ENCODE results near the gene FCRL3.

The FCRL3 gene

DNA sequence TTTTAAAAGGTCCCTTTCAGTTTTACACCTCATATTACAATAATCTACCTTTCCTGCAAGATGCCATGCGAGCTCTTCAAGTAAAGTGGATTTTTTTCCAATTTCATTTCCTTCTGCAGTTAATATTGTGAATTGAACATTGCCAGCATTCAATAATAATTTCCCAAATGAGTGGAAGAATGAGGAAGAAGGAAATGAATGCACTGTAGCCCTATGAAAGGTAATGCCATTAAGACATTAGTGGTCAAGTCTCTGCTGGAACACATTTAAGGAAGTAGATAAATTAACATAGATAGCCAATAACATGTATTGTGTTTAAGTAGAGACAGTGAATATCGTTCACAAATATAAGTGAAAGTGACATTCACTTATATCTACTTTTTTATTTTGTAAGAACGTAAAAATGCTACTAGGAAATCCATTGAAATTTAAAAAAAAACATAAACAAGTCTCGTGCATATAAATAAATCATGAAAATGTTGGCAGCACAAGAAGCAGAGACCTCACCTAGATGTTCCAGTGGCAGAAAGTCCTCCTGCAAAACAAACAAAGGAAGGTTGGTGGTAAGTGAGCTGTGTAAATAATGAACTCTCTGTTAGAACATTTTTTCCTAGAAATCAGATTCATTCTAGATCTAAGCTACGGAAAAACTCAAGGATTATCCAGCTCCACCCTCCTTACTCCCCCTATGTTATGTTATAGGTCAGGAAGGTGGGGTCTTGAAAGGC is 17.7 kb downstream of the FCRL3 start:
- DNase-seq = no peak

DNA sequence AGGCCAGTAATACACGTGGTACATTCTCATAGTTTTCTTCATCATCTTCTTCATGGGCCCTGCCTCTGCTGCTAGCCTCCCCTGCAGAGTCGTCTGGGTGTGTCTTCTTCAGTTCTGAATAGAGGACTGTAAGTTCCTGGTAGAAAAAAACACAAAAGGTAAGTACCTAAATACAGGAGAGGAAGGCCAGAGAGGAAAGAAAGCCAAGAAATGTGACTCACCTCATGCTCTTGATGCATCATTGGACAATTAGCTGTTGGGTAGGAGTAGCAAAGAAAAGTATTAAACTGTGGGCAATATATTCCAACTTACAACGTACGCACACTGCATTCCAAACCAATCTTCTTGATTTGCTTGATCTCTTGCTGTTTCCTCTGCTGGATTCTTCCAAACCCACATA is 21.8 kb downstream of the FCRL3 start:
- no peak for DNase-seq

DNA sequence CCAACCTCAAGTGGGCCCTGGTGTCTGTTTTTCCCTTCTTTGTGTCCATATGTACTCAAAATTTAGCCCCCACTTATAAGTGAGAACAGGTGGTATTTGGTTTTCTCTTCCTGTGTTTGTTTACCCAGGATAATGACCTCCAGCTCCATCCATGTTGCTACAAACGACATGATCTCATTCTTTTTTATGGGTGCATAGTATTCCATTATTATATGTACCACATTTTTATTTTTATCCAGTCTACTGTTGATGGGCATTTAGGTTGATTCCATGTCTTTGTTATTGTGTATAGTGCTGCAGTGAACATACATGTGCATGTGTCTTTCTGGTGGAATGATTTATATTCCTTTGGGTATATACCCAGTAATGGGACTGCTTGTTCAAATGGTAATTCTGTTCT is 27.6 kb downstream of the FCRL3 start:
- no peak for DNase-seq

- DNase-seq = no peak
Measured at GRCh38 chr1:157671895-157672294, 28.7 kb downstream of the FCRL3 start.

DNA sequence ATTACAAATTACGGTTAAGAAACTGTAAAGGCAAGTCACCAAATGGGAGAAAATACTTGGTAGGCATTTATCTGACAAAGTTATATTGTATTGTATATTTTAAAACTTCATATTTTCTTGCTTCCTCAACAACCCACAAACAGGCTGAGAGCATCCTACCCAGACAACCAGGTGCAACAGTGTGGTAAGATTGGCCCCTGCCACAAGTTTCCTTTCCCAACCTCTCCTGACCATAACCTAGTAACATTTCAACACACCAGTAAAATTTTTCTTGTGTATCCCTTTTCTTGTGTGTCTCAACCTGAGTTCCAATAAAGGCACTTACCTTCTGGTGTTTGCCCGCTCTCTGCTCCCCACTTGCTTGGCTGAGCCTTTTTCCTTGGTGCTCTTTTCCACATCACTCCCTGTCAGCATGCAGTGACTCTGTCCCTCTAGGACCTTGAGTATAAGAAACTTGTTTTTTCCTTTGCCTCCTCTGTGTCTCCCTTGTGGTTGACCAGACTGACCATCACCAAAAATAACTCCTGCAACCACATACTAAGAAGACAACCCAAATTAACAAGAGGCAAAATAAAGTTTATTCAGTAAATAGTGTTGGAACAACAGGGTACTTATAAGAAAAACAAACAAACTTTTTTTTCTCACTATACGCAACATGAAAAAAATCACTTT is 40.9 kb downstream of the FCRL3 start:
- DNase-seq = no peak

- no peak for DNase-seq
Measured at GRCh38 chr1:157658571-157658970, 42.0 kb downstream of the FCRL3 start.

DNA sequence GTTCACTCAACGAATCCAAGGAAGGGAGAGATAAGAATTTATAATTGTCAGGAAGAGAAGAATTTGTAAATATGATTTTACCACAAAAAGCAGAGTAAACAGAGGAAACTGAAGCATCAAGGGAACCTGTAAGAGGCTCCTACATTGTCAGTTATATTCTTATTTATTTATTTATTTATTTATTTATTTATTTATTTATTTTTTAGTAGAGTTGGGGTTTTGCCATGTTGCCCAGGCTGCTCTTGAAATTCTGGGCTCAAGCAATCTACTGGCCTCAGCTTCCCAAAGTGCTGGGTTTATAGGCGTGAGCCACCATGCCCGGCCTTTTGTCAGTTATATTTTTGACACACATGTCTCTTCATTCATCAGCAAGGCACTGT is 47.1 kb downstream of the FCRL3 start:
- DNase-seq = no peak

DNA sequence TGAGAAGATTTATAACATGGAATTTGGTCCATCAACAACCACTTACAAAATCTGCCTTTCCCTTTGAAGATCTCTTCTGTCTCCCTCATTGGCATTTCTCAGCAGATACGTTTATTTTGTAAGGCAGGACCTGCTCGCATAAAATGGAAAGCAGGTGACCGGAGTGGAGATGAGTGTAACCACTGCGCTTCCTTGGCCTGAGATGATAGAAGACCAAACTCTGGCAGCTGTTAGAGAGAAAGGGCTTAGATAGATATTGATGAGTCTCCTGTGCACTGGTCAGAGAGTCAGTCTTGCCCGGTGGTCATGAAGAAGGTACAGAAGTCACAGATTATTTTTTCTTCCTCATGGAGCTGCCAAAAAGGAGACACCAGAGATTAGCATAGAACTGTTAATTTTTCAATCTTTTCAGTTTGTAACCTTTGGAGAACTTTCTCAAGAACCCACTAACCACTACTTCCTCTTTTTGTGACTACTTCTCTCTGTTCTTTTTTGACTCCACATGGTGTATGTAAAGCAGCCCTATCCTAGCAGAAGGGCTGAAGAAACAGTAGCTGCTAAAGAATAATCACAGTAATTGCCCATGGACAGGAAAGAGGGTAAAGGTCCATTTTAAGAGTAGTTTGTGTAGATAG is 47.6 kb downstream of the FCRL3 start:
- no peak for DNase-seq

GRCh38 chr1:157648317-157648716 is 52.3 kb downstream of the FCRL3 start:
- DNase-seq = no peak

- no peak for DNase-seq
Measured at GRCh38 chr1:157646144-157646543, 54.4 kb downstream of the FCRL3 start.

DNA sequence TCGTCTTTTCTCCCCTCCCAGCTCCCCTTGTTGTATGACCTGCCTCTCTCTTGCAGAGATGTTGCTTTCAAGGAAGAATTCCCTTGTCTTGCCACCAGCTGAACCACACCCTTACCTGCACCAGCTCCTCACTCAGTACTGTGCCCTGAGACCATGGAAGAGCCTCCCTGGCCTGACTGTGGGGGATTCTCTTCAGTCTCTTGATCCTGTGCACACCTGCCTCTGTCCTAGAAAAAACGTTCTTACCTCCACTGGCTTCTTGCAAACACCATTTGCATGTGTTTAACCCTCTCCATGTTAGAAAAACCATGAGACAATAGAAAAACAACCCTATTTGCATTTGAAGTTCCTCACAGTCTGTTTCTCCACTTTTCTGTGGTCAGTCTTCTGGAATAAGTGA is 59.4 kb downstream of the FCRL3 start:
- no peak for DNase-seq

DNA sequence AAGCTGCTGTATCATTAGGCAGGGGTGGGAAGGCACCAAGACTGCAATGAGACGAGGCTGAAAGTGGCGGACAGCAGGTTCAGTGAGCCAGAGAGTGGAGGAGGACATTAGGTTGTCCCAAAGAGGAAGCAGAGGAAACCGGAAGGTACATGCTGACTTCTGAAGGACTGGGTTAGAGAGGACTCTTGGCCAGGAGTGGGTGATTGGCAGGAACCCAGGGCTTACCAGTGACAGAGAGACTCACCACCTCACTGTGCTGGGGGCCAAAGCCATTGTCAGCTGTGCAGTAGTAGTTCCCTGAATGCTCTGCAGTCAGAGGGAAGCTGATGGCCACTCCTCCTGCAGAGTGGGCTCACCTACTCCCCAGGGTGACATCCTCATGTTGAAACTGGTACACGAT is 60.8 kb downstream of the FCRL3 start:
- DNase-seq = no peak

DNA sequence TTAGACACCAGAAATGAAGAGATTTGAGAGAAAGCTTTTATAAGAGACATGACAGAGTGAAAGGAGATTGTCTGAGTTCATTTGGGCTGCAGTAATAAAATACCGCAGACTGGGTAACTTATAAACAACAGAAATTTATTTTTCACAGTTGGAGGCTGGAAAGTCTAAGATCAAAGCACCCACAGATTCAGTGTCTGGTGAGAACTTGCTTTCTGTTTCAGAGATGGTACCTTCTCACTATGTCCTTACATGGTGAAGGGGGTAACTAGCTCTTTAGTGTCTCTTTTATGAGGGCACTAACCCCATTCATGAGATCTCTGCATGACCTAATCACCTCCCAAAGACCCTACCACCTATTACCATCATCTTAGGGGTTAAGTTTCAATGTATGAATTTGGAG is 71.8 kb downstream of the FCRL3 start:
- DNase-seq = no peak
